K562 (cell line): ENCODE results near the gene CRKL. TPM values are rescaled to one million over a fixed set of nuclear protein-coding genes. Genes with fewer than 3 reads are reported as not detected.

Source experiments
- ADNP ChIP-seq: fragments of 200-800 bp; sonication (Bioruptor generic); IDR thresholded peaks from 2 replicates; pipeline ENCODE4 v1.6.1; 2016; ENCODE audit warnings: missing genetic modification characterization, missing compliant biosample characterization
- ATF3 ChIP-seq, 2 experiments: fragments of 450-650 bp in 1 of 2; sonication (generic) in 1 of 2; formaldehyde crosslinking in 1 of 2; IDR thresholded peaks in 1 of 2; conservative IDR thresholded peaks in 1 of 2; 2 replicates each; pipeline versions ENCODE4 v1.6.1 to v1.8.1; 2016 to 2023; ENCODE audit warnings: mild to moderate bottlenecking in 2 of 2, moderate library complexity in 2 of 2, inconsistent platforms in 1 of 2, missing genetic modification reagents in 1 of 2
- CUX1 ChIP-seq: fragments of 200-800 bp; sonication (Bioruptor generic); IDR thresholded peaks from 2 replicates; pipeline ENCODE4 v1.6.1; 2016; ENCODE audit warnings: missing genetic modification characterization, missing compliant biosample characterization
- DPF2 ChIP-seq: fragments of 450-650 bp; IDR thresholded peaks from 2 replicates; pipeline ENCODE4 v1.6.1; 2016
- FOSL1 ChIP-seq: fragments of 200-800 bp; sonication (Bioruptor generic); conservative IDR thresholded peaks from 2 replicates; pipeline ENCODE4 v1.6.1; 2016; ENCODE audit warnings: missing genetic modification characterization, missing compliant biosample characterization
- FOXK1 ChIP-seq: sonication (generic); formaldehyde crosslinking; IDR thresholded peaks from 2 replicates; pipeline ENCODE4 v1.8.0; 2022; ENCODE audit warnings: missing genetic modification reagents, mild to moderate bottlenecking, borderline replicate concordance
- KLF1 ChIP-seq: fragments of 450-650 bp; IDR thresholded peaks from 2 replicates; pipeline ENCODE4 v1.6.1; 2016; ENCODE audit warnings: missing genetic modification characterization, missing compliant biosample characterization
- MAX ChIP-seq: sonication (generic); formaldehyde crosslinking; IDR thresholded peaks from 2 replicates; pipeline ENCODE4 v1.9.0; 2022; ENCODE audit warnings: mild to moderate bottlenecking, missing genetic modification reagents
- MTA3 ChIP-seq: fragments of 450-650 bp; formaldehyde crosslinking; IDR thresholded peaks from 2 replicates; pipeline ENCODE4 v1.6.1; 2017; ENCODE audit warnings: mild to moderate bottlenecking, borderline replicate concordance
- NFIC ChIP-seq: fragments of 450-650 bp; IDR thresholded peaks from 2 replicates; pipeline ENCODE4 v1.6.1; 2017; ENCODE audit warnings: mild to moderate bottlenecking, inconsistent platforms
- NRF1 ChIP-seq, 2 experiments: fragments of 450-650 bp; IDR thresholded peaks in 1 of 2; conservative IDR thresholded peaks in 1 of 2; 2 replicates each; pipeline ENCODE4 v1.6.1; 2014; ENCODE audit warnings: mild to moderate bottlenecking in 2 of 2
- PML ChIP-seq: IDR thresholded peaks from 2 replicates; pipeline ENCODE4 v1.6.1; 2012; ENCODE audit warnings: low read length, inconsistent platforms
- POLR2AphosphoS2 ChIP-seq: IDR thresholded peaks from 2 replicates; pipeline ENCODE4 v1.6.1; 2012; ENCODE audit warnings: low read length, improper control_type of control experiment
- SREBF1 ChIP-seq: fragments of 150-350 bp; IDR thresholded peaks from 2 replicates; pipeline ENCODE4 v1.6.1; 2014; ENCODE audit warnings: antibody characterized with exemption, low read depth, low read length, borderline replicate concordance
- ZBTB8A ChIP-seq: fragments of 450-650 bp; IDR thresholded peaks from 2 replicates; pipeline ENCODE4 v1.6.1; 2018; ENCODE audit warnings: mild to moderate bottlenecking, moderate library complexity; ENCODE audit not compliant: partially characterized antibody
- ZC3H11A ChIP-seq: IDR thresholded peaks from 2 replicates; pipeline ENCODE4 v1.6.1; 2012; ENCODE audit warnings: low read depth, low read length, improper control_type of control experiment
- ZNF282 ChIP-seq: sonication (generic); formaldehyde crosslinking; IDR thresholded peaks from 2 replicates; pipeline ENCODE4 v1.8.1; 2023; ENCODE audit warnings: missing genetic modification reagents
- ZNF311 ChIP-seq: fragments of 250-450 bp; sonication (Bioruptor Pico); IDR thresholded peaks from 2 replicates; pipeline ENCODE4 v1.4.0; 2020; ENCODE audit warnings: mild to moderate bottlenecking, moderate library complexity
- ZNF316 ChIP-seq: fragments of 450-650 bp; IDR thresholded peaks from 2 replicates; pipeline ENCODE4 v1.6.1; 2016
- ZNF408 ChIP-seq: fragments of 250-450 bp; sonication (Bioruptor Pico); IDR thresholded peaks from 2 replicates; pipeline ENCODE4 v1.4.0; 2020; ENCODE audit warnings: low read depth, mild to moderate bottlenecking, moderate library complexity
- ZNF444 ChIP-seq: fragments of 250-450 bp; sonication (Bioruptor Pico); IDR thresholded peaks from 2 replicates; pipeline ENCODE4 v1.4.0; 2020; ENCODE audit warnings: mild to moderate bottlenecking, moderate library complexity
- ZNF766 ChIP-seq: fragments of 200-800 bp; sonication (Bioruptor generic); conservative IDR thresholded peaks from 2 replicates; pipeline ENCODE4 v1.6.1; 2016; ENCODE audit warnings: missing genetic modification characterization, missing compliant biosample characterization
- polyA plus RNA-seq, 8 experiments: library from polyadenylated mRNA; depleted of rRNA in 4 of 8; stranded (reverse) in 5 of 8; unstranded in 3 of 8; fragments of >200 nt; fragmentation: Nextera tagmentation in 2 of 8; fragmentation: Illumina TruSeq in 1 of 8; extraction: Ambion mirVana in 2 of 8; extraction: Trizol in 1 of 8; gene quantifications; 2 replicates each; pipeline versions ENCODE4 v1.2.1 to v1.2.3, GENCODE V29; 2011 to 2014; ENCODE audit warnings: inconsistent platforms in 1 of 8, missing spikeins in 1 of 8
- total RNA-seq, 7 experiments: library from RNA; depleted of rRNA in 6 of 7; stranded (reverse); fragments of >200 nt in 6 of 7; fragmentation: Illumina TruSeq in 2 of 7; extraction: Trizol in 2 of 7; gene quantifications; 2 replicates each; pipeline versions ENCODE4 v1.2.1 to v1.2.3, GENCODE V29; 2011 to 2021; ENCODE audit warnings: low replicate concordance in 1 of 7

The CRKL gene
- total and polyA plus RNA-seq, 9 of the 15 experiments (the other 6 are each of a cell fraction or from before 2014, with no cell fraction given), result 100 to 263 (median 124) TPM

- TF ChIP-seq CUX1 (no peak), SREBF1 (no peak), ZBTB8A (no peak), FOSL1 (tag) (0 out of 2 replicates have a peak, but pooled peaks have one; percentile 10), ZNF316 (no peak), FOXK1 (CRISPR knock-in tag) (peak; percentile 61; the same call in 1 of the 2 replicates), DPF2 (peak; percentile 28; the same call in 1 of the 2 replicates), NRF1 (conservative IDR thresholded peaks at IDR 0.05 in 1 of 2, IDR thresholded peaks at IDR 0.05 in 1 of 2) (peak in 1 of 2 experiments; percentile 5; a peak in 1 of 4 replicates), ZNF444 (CRISPR knock-in tag) (0 out of 2 replicates have a peak, but pooled peaks have one; percentile 51), ATF3 (IDR thresholded peaks at IDR 0.05) (peak; percentile 95), ATF3 (CRISPR knock-in tag; conservative IDR thresholded peaks at IDR 0.05) (0 out of 2 replicates have a peak, but pooled peaks have one; percentile 52), NFIC (peak; percentile 3; the same call in 1 of the 2 replicates), ZNF766 (CRISPR knock-in tag) (0 out of 2 replicates have a peak, but pooled peaks have one; percentile 34), KLF1 (tag) (peak; percentile 20; the same call in 1 of the 2 replicates), ZNF282 (no peak), MAX (no peak; the same call in 1 of the 2 replicates), ADNP (tag) (no peak), PML (0 out of 2 replicates have a peak, but pooled peaks have one; percentile 14), ZNF408 (CRISPR knock-in tag) (no peak), ZC3H11A (peak; percentile 28; the same call in 1 of the 2 replicates), ZNF311 (CRISPR knock-in tag) (peak; percentile 6; the same call in 1 of the 2 replicates), MTA3 (peak; percentile 81; the same call in 1 of the 2 replicates), POLR2AphosphoS2 (peak; percentile 93; the same call in 1 of the 2 replicates)
Observed at GRCh38 chr22:20953668-20954500, 36.7 kb downstream of the CRKL start (continued).
